Stimulated activated CD8-positive, alpha-beta memory T cell treated with anti-CD3 and anti-CD28 coated beads, Interleukin-15, amount 100 ng/mL, for 24 hours (primary cell): ENCODE measurements around the gene RECQL.

Experiments used
- DNase-seq: peaks from one replicate; pipeline ENCODE4 v3.0.0-alpha.2; 2020; ENCODE audit warnings: low read depth

Gene RECQL

DNA sequence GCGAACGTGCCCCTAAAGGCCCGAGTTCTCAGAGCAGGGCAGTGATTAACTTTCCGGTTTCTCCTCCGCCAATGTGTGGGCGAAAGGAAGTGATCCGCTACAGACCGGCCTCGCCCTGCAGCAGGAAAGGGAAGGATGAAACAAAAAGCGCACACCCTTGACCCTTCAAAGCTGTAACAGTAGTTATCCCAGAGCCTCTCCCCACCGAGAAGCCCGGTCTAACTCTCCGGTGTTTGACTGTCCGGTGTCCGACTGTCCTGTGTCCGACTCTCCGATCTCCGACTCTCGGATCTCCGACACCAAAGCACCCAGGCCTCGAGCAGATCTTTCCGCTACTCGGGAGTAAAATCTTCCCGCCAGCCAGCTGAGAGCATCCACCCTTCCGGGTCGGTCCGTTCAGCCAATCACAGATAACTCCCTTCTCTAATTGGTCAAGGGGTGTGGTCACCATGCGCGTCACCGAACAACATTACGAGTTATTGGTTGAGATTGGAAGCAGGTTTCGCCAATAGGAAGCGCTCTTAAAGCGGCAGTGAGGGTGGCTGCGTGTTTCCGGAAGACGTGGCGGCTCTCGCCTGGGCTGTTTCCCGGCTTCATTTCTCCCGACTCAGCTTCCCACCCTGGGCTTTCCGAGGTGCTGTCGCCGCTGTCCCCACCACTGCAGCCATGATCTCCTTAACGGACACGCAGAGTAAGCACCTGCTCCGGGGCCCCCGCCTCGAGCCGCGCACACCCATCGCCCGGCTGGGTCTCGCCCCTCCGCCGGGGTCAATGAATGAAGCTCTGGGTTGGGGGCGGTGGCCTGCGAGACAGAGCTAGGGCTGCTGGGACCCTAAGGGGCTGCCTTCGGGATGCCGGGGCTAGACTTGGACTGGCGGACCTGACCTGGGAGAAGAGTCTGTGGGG, at the start of gene RECQL, which contains the start of gene GOLT1B:
RECQL (minus strand) TSS at position 378 of the 906 bp plus-strand sequence. CDS start 2,065 bp downstream, outside the sequence.
GOLT1B (plus strand) TSS at position 532 of the 906 bp plus-strand sequence; CDS start at position 667, 135 bp downstream.
- peak; percentile 56 for DNase-seq

GRCh38 chr12:21547437-21547836, 46.0 kb upstream of the RECQL start:
- DNase-seq: no peak

DNA sequence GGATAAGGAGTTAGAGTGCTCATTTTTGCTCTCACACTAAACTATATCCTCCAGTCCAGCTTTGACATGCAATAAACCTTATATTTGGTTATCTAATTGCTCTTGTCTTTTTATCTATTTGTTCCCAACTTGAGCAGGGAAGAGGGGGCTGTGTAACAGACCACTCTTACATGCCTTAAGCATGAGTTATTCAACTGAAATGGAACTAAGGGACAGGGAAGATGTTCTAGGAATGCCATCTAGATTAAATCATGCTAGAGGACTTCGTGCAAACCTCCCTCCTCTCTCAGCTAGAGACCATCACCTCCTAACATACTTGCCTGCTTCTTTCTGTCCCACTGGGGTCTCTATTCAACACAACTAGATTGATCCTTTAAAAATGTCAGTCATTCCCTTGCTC, 45.3 kb upstream of the RECQL start:
- no peak for DNase-seq

DNA sequence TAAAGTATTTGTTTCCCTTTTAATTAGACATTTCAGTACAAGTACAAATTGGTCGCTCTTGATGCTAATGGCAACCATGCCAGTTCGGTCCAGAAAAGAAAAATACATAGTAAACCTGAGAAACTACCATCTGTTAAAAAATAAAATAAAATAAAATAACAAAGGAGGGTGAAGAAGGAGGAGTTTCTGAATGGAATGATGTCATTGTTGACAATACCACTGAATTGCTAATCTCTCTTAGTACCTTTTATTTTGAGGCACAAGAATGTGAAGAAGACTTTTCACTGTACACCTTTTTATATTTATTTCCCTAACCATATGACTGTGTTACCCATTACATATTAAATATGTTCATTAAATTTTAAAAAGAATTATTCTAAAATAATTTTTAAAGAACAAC, 44.1 kb upstream of the RECQL start:
- no peak for DNase-seq

GRCh38 chr12:21543151-21543550, 41.7 kb upstream of the RECQL start:
- DNase-seq: no peak

GRCh38 chr12:21542403-21542802, 41.0 kb upstream of the RECQL start:
- DNase-seq: no peak

GRCh38 chr12:21541773-21542172, 40.3 kb upstream of the RECQL start:
- DNase-seq: no peak

DNA sequence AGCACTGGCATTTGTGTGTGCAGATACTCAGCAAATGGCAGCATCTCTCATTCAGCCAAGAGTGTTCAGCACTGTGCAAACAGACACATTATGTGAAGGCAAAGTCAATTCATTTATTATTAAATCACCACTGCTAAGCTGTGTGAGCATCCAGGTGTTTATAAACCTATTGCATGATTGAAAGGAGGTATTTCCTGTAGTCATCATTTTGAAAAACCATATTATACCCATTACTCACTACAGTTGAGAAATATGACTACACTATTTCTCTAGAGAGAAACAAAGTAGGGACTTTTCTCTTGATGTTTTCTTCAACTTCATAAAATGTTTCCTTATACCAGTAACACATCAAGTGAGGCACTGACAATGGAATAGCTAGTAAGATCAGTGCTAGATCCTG, 38.4 kb upstream of the RECQL start:
- no peak for DNase-seq

- no peak for DNase-seq
These were observed 36.7 kb upstream of the RECQL start for GRCh38 chr12:21538061-21538653.

GRCh38 chr12:21529456-21529855, 28.0 kb upstream of the RECQL start:
- no peak for DNase-seq

DNA sequence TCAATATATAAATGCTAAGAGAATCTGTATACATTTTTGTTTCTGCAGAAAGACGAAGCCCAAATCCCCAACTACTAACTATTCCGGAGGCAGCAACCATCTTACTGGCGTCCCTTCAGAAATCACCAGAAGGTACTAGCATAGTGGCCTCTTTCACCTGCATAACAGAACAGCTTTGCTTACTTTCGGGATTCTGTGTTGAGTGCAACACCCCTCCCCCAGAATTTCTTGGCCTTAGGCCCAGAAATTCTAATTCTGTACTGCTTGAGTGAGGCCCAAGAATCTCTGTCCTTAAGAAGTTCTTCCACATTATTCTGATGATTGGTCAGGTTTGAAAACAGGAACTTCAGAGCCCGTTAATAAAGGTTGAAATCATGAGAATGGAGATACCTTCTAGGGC, 27.5 kb upstream of the RECQL start:
- no peak for DNase-seq

DNA sequence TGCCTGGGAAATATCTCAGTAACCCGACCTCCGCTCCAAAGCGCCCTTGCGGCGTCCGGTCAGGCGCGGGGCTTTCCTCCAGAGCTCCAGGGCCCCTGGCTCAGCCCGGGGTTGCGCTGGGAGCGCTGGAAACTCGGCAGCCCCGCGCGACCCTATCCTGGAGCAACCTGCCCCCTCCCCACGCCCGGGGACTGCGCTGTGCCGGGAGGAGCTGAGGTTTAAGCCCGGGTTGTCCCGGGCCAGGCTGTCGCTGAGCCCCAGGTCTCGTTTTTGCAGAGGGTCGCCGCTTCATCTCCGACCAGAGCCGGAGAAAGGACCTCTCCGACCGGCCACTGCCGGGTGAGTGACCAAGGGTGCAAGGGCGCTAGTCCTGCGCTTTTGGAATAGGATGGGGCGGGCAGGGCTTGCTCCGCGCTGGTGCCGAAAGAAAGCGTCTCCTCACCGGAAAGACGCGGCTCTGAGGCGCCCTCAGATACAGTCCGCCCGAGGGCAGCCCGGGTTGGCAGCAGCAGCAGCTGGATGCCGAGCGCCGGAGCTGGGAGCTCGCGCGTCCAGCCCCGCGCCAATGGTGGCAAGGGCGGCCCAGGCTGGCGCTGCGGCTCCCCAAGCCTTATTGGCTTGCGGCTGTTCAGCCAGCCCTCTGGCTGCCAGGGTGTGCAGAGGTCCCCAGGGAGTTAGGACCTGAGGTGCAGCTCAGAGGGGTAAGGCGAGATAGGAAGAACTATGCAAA, 26.2 kb upstream of the RECQL start:
- DNase-seq: peak; percentile 10

GRCh38 chr12:21526721-21527345, 25.4 kb upstream of the RECQL start:
- DNase-seq: no peak

DNA sequence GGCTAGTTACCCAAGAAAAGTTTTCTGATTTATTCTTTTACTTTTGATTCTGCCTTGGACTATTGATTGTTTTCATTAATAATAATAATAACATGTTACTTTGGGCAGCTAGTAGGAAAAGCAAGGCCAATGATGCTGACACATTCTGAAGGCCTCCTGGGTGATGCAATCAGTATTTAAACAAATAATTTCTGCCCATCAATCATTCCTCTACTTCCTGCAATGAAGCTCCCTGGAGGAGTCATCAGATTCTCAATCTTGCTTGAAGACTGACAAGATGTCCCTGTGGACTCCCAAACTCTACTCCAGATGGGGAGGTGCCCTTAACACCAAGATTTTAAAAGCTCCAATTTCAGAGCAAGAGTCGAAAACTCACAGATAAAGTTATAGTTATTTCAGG, 24.6 kb upstream of the RECQL start, which contains the start of gene SPX:
SPX (plus strand) TSS at position 244 of the 400 bp plus-strand sequence. CDS start 177 bp downstream, outside the sequence.
- DNase-seq: no peak

GRCh38 chr12:21523148-21523547, 21.7 kb upstream of the RECQL start:
- DNase-seq: no peak

DNA sequence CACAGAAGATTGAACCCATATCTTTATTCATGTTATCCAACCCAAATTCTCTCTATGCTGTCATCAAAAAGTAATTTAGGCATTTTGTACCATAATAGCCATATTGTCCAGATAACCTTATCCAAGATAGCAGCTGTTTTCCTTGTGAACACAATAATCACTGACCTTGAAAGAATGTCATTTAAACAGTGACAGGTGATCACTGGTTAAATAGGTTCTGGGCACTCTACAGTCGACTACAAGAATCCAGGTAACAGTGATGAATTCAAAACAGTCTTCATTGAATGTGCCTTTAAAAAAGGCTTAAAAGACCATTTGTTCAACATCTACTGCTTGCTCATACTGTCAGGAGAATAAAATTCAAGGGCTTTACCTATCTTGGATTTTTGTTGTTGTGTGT, 20.1 kb upstream of the RECQL start:
- DNase-seq: no peak

DNA sequence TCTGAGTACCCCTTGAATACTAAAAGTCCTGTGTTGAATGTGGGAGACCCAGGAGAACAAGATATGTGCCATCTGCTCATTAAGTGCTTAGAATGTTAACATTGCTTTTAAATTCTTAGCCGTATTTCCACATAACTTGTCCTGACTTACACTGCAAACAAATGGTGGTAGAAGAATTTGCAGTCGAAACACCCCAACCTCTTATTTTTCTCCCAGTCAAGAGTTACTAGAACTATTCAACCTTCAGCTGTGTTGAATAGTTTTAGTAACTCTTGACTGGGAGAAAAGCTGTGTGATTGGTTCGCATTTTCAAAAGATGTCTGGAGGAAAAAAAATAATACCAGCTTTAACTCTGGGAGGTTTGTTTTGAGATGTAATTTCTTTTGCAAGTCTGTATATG, 17.0 kb upstream of the RECQL start:
- DNase-seq: no peak

DNA sequence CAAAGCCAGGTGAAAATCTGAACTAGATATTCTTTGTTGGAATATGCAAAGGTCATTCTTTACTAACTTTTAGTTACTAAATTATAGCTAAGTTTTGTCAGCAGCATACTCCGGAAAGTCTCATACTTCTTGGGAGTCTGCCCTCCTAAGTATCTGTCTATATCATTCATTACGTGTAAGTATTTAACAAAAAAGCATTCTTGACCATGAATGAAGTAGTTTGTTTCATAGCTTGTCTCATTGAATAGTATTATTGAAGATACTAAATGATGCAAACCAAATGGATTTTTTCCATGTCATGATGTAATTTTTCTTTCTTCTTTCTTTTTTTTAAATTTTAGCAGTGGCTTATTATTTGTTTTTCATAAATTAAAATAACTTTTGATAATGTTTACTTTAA, 14.8 kb upstream of the RECQL start:
- no peak for DNase-seq

DNA sequence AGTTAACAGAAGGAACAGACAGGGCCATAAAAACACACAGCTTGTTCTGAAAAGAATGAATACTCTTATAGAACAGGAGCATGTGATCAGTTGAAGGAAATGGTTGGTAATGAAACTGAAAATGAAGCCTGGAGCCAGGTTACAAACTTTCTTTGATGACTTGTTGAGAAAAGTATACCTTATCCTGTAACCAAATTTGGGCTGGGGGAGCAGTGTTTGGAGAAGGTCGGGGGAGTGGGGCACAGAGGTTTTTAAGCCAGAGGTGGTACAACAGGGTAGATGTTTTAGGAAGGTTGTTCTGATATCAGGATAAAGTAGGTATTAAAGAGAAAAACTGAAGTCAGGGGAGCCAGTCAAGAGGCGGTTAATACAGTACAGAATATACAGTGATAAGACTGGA, 8.3 kb upstream of the RECQL start:
- DNase-seq: no peak

DNA sequence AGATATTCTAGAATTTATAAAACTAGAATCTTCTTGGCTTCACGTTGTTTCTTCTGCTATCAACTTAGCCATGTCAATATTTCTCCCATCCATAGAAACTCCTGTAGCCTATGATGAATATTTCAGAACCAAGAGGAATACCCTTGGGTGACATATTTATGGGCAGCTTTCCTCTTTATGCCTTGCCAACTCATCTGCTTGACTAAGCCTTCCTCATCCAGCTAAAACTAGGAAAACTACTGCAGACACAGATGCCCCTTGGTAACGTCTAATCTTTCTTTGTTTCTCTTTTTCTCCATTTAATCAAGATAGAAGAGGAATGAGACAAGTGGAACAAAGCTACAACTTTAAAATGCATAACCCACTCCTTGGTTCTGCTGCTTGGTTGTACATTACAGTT, 6.4 kb upstream of the RECQL start:
- DNase-seq: no peak

- no peak for DNase-seq
These were observed 4.5 kb upstream of the RECQL start for GRCh38 chr12:21505888-21506287.

DNA sequence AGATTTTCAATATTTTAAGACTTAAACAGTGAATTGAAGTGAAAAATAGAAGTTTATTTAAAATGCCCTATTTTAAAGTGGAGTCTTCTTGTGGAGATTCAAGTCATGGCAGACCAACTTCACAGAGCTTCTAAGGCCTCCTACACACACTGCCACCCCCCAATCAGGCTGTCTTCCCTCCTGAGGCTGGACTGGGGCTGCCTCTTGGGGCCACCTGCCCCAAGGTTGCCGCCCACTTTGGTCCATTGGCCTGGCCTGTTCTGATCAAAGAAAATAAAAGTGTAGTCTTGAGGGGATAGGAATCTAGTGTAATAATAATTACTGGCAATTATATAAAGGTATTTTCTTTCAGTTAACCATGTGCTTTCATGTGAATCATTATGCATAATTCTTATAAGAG, 1.4 kb upstream of the RECQL start:
- no peak for DNase-seq
